NCI-H2171 (cell line): ENCODE data around the gene LGR6.

Experiments used
- DNase-seq: peaks from one replicate; lab custom pipeline; 2025; lab: John Stamatoyannopoulos, UW

Gene LGR6

GRCh38 chr1:202200669-202201068 is 7.1 kb downstream of the LGR6 start:
- DNase-seq = no peak

- DNase-seq = no peak
These were observed 7.7 kb downstream of the LGR6 start for GRCh38 chr1:202201266-202201665.

- DNase-seq = no peak
These were observed 8.4 kb downstream of the LGR6 start for GRCh38 chr1:202201971-202202370.

GRCh38 chr1:202202500-202203168 is 9.0 kb downstream of the LGR6 start:
- DNase-seq = no peak

- DNase-seq = no peak
These were observed 9.8 kb downstream of the LGR6 start for GRCh38 chr1:202203238-202204039.

GRCh38 chr1:202204065-202204464 is 10.5 kb downstream of the LGR6 start:
- DNase-seq = no peak

GRCh38 chr1:202205523-202206190 is 12.1 kb downstream of the LGR6 start:
- no peak for DNase-seq

- peak; percentile 90 for DNase-seq
These were observed 13.7 kb downstream of the LGR6 start for GRCh38 chr1:202207292-202207691.

- peak; percentile 37 for DNase-seq
These were observed 14.8 kb downstream of the LGR6 start for GRCh38 chr1:202208351-202208857.

- DNase-seq = peak; percentile 95
These were observed 16.8 kb downstream of the LGR6 start for GRCh38 chr1:202210385-202210784.

- no peak for DNase-seq
These were observed 17.4 kb downstream of the LGR6 start for GRCh38 chr1:202210969-202211368.

GRCh38 chr1:202212787-202213186 is 19.2 kb downstream of the LGR6 start:
- no peak for DNase-seq

- no peak for DNase-seq
These were observed 19.9 kb downstream of the LGR6 start for GRCh38 chr1:202213361-202214088.

GRCh38 chr1:202214089-202214843 is 20.7 kb downstream of the LGR6 start:
- DNase-seq = no peak

GRCh38 chr1:202215472-202216130 is 22.0 kb downstream of the LGR6 start:
- DNase-seq = no peak

- DNase-seq = no peak
These were observed 23.1 kb downstream of the LGR6 start for GRCh38 chr1:202216691-202217090.

- DNase-seq = no peak
These were observed 23.9 kb downstream of the LGR6 start for GRCh38 chr1:202217516-202217915.

GRCh38 chr1:202217951-202218350 is 24.4 kb downstream of the LGR6 start:
- no peak for DNase-seq

- DNase-seq = no peak
These were observed 27.1 kb downstream of the LGR6 start for GRCh38 chr1:202220733-202221132.
